Measurements from ENCODE around the gene FYB1. TPM values are rescaled to one million over a fixed set of nuclear protein-coding genes. Genes with fewer than 3 reads are reported as not detected.

Gene FYB1
- total RNA-seq, 4 donors from 2014 or later: 2.8 to 14.1 (median 11.9) TPM

DNA sequence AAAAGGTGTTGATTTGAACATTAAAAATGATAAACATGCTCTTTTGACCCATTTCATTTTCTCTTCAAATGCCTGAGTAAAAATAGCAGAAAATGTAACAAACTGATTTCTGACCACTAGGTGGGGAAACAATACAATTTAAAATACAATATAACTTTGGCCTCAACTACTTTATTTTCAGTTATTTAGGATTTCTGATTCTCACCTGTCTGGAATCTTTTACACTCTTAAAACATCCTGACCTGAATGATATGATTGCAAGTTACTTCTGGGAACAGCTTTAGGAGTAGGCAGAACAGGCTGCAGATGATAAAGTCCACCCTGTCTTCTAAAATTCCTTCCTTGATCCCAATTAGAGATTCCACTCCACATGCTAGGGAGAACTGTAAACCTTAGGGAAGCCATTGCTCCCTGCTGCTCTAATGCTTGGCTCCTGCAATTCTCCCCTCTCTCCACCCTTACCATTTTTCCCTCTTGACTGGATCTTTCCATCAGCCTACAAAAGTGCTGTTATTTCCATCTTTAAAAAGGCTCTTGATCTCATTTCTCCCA, 70.3 kb downstream of the FYB1 start:
- no peak for DNase-seq
- Histone ChIP-seq H3K4me3 (no peak overlapping the region), H3K27me3 (no peaks in the 10 kb centered on the region), H3K4me1 (no peaks in the 10 kb centered on the region), H3K36me3 (no peaks in the 10 kb centered on the region), H3K27ac (no peak overlapping the region), H3K9me3 (no peaks in the 10 kb centered on the region)
- intact Hi-C loops (cut with DNase I): no loop called here
- TF ChIP-seq, protein P1, sequence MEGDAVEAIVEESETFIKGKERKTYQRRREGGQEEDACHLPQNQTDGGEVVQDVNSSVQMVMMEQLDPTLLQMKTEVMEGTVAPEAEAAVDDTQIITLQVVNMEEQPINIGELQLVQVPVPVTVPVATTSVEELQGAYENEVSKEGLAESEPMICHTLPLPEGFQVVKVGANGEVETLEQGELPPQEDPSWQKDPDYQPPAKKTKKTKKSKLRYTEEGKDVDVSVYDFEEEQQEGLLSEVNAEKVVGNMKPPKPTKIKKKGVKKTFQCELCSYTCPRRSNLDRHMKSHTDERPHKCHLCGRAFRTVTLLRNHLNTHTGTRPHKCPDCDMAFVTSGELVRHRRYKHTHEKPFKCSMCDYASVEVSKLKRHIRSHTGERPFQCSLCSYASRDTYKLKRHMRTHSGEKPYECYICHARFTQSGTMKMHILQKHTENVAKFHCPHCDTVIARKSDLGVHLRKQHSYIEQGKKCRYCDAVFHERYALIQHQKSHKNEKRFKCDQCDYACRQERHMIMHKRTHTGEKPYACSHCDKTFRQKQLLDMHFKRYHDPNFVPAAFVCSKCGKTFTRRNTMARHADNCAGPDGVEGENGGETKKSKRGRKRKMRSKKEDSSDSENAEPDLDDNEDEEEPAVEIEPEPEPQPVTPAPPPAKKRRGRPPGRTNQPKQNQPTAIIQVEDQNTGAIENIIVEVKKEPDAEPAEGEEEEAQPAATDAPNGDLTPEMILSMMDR (IDR thresholded peaks at IDR 0.05): peak in 5 of 6 experiments; percentile 30 to 59 (median 32)
- no peak for TF ChIP-seq POLR2A (IDR thresholded peaks at IDR 0.05)

DNA sequence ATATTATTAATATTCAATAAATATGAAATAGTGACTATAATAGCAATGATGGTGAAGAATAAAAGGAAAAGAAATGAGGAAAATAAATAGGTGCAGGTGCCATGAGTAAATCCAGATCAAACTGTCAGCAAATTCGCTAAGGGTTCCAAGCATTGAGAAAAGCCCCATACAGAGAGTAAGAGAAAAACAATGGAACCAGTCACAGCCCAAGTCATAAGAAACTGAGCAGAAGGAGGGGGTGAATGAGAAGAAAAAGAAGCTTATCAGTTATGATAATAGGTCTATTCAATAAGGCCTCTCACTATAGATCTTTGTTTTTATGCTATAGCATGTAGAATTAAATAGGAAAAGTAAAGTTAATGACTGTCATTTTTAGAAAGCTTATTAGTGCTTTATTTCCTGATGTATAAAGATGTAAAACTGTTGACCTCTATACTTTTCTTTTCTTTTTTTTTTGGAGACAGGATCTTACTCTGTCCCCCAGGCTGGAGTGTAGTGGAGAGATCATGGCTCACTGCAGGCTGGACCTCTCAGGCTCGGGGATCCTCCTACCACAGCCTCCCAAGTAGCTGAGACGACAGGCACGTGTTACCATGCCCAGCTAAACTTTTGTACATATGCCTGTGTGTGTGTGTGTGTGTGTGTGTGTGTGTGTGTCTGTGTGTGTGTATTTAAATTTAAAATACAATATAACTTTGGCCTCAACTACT, 72.4 kb downstream of the FYB1 start:
- no peaks in the 10 kb centered on the region for H3K27me3 ChIP-seq
- H3K4me1 ChIP-seq: no peaks in the 10 kb centered on the region
- no peaks in the 10 kb centered on the region for H3K36me3 ChIP-seq
- no peak overlapping the region for H3K27ac ChIP-seq
- no peak for DNase-seq
- TF ChIP-seq, protein P1 (IDR thresholded peaks at IDR 0.05): no peak
- TF ChIP-seq POLR2A (IDR thresholded peaks at IDR 0.05): no peak
- H3K4me3 ChIP-seq: no peak overlapping the region
- no peaks in the 10 kb centered on the region for H3K9me3 ChIP-seq
- intact Hi-C loops (cut with DNase I): no loop called here
- WGBS, 2 donors: 79 to 85% methylated on average over 4 of the region's 4 CpGs

DNA sequence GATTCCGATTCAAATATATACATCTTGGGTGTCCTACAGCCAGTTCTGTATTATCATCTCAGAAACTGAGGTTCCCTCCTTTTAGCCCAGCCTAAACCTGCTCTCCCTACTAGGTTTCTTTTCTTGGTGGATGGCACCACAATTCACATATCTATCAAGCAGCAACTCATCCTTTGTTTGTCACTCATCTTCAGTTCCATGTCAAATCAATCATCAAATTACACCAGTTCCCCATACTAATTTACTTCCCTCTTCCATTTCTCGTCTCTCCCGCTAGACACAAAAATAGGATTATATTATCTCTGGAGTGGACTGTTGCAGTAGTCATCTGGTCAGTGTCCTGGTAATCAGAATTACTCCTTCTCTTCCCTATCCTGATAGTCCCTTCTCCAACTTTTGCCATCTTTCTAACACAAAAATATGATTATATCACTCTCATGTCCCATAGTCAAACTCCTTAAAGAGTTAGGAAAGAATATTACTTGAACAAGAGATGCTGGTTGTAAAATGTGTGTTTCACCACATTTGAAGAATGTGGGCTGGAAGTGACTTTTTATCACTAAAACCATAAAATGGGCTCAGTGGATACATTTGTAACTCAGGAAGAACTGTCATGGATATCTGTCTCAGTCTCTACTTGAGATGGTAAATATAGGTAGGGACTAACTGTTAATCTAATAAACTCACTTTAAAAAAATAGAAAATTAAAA, 76.1 kb downstream of the FYB1 start:
- no peaks in the 10 kb centered on the region for H3K4me1 ChIP-seq
- H3K4me3 ChIP-seq: no peak overlapping the region
- H3K9me3 ChIP-seq: no peaks in the 10 kb centered on the region
- TF ChIP-seq, protein P1 (IDR thresholded peaks at IDR 0.05): no peak
- TF ChIP-seq POLR2A (IDR thresholded peaks at IDR 0.05): no peak
- no peak overlapping the region for H3K27ac ChIP-seq
- H3K27me3 ChIP-seq: no peaks in the 10 kb centered on the region
- WGBS, 2 donors: 91 to 93% methylated on average over 3 of the region's 3 CpGs
- no peaks in the 10 kb centered on the region for H3K36me3 ChIP-seq
- DNase-seq: no peak
- intact Hi-C loops (cut with DNase I): no loop called here

DNA sequence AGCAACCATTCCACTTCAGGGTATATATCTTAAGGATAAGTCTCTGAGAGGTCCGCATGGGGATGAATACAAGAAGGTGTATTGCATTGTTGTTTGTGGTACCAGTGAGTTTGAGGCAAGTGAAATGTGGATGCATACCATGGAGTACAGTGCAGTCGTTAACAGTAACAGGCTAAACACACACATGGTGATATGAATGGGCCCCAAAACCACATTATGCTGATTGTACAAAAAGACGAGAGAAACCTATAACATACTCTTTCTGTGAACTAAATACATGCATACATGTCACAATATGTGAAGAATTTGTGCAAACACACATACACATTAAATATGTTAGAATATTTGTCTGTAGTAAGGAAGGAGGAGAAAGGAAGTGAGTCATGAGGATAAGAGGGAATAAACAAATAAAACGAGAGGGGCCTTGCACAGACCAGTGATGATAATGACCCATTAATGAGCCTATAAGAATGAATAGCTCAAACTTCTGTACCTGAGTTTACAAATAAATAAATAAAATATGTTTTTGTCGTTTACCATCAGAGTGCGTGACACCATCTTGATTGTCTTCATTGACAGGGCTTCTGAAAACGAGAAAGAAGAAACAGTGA, 78.7 kb downstream of the FYB1 start:
- 74 to 85% methylated on average over 7 of the region's 7 CpGs for WGBS, 2 donors
- Histone ChIP-seq H3K4me3 (no peak overlapping the region), H3K27me3 (no peaks in the 10 kb centered on the region), H3K27ac (no peak overlapping the region), H3K4me1 (no peaks in the 10 kb centered on the region), H3K9me3 (no peaks in the 10 kb centered on the region), H3K36me3 (no peaks in the 10 kb centered on the region)
- DNase-seq: no peak
- intact Hi-C loops (cut with DNase I): no loop called here
- TF ChIP-seq POLR2A (IDR thresholded peaks at IDR 0.05): no peak

DNA sequence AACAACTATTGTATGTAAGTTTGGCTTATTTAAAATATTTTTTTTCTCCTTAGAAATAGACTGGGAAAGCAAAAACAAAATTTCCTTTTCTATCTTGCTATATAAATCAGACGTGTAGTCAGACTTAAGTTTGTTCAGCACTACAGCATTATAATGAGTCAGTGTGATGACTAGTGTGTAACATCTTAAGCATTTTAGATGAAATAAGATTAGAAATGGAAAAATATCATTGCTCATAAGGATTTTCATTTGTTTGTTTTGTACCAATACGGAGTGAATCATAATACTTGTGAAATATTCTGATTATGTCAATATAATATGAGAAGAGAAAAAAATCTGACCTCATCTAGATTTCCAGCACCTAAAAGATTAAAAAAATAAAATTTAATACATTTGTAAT, 80.5 kb downstream of the FYB1 start:
- Histone ChIP-seq H3K4me3 (no peak overlapping the region), H3K4me1 (no peaks in the 10 kb centered on the region), H3K36me3 (peaks cover 0 to 4% (median 0%) of the 10 kb centered on the region in 3 donors), H3K9me3 (no peaks in the 10 kb centered on the region), H3K27me3 (no peaks in the 10 kb centered on the region), H3K27ac (no peak overlapping the region)
- TF ChIP-seq POLR2A (IDR thresholded peaks at IDR 0.05): no peak
- TF ChIP-seq, protein P1 (IDR thresholded peaks at IDR 0.05): no peak
- WGBS, 2 donors: 29 to 30% methylated on average over 2 of the region's 2 CpGs
- intact Hi-C loops (cut with DNase I): no loop called here
- no peak for DNase-seq

Measured in esophagus squamous epithelium (tissue), 5 donors.